RWPE2 (cell line): ENCODE measurements around the gene BCAS4.

Experiments
- ATAC-seq: fragments of 200-7000 bp; cut with Tn5 transposase; 3 replicates; pipeline ENCODE4 v1.9.1; 2021; ENCODE audit warnings: low read depth
- DNase-seq: peaks from one replicate; pipeline ENCODE4 v3.0.0-alpha.2; 2020; ENCODE audit warnings: low spot score
- H3K27ac ChIP-seq: fragments of 450-650 bp; 2 replicates; pipeline ENCODE4 v1.5.1; 2017; ENCODE audit warnings: mild to moderate bottlenecking; ENCODE audit not compliant: poor library complexity, severe bottlenecking
- H3K27me3 ChIP-seq: fragments of 250-450 bp; sonication (Bioruptor Pico); 2 replicates; pipeline ENCODE4 v1.5.1; 2021; ENCODE audit warnings: mild to moderate bottlenecking, moderate library complexity; ENCODE audit not compliant: insufficient read depth, poor library complexity, severe bottlenecking
- H3K36me3 ChIP-seq: fragments of 250-450 bp; sonication (Bioruptor Pico); 2 replicates; pipeline ENCODE4 v1.5.1; 2020; ENCODE audit warnings: low read depth, mild to moderate bottlenecking, moderate library complexity
- H3K4me1 ChIP-seq: fragments of 250-450 bp; sonication (Bioruptor Pico); 2 replicates; pipeline ENCODE4 v1.5.1; 2021; ENCODE audit warnings: mild to moderate bottlenecking, moderate library complexity; ENCODE audit not compliant: insufficient read depth, poor library complexity, severe bottlenecking
- H3K4me3 ChIP-seq: fragments of 250-450 bp; sonication (Bioruptor Pico); 2 replicates; pipeline ENCODE4 v1.5.1; 2021; ENCODE audit warnings: mild to moderate bottlenecking, moderate library complexity; ENCODE audit not compliant: severe bottlenecking
- H3K9me3 ChIP-seq: fragments of 250-450 bp; sonication (Bioruptor Pico); 2 replicates; pipeline ENCODE4 v1.5.1; 2021; ENCODE audit warnings: mild to moderate bottlenecking, moderate library complexity; ENCODE audit not compliant: severe bottlenecking
- CTCF ChIP-seq: fragments of 450-650 bp; IDR thresholded peaks from one replicate; pipeline ENCODE4 v1.5.1; 2017; ENCODE audit warnings: mild to moderate bottlenecking, moderate library complexity; ENCODE audit not compliant: poor library complexity, severe bottlenecking

Gene BCAS4

GRCh38 chr20:50874758-50875665 is 80.2 kb downstream of the BCAS4 start:
- peak; percentile 85 for DNase-seq
- no peaks in the 10 kb centered on the region for H3K9me3 ChIP-seq
- no peaks in the 10 kb centered on the region for H3K4me1 ChIP-seq
- TF ChIP-seq CTCF = no peak
- H3K4me3 ChIP-seq = no peak overlapping the region
- no peak overlapping the region for H3K27ac ChIP-seq
- no peaks in the 10 kb centered on the region for H3K36me3 ChIP-seq
- ATAC-seq = no peak
- no peaks in the 10 kb centered on the region for H3K27me3 ChIP-seq

GRCh38 chr20:50876063-50876685 is 81.3 kb downstream of the BCAS4 start:
- ATAC-seq (no peak), DNase-seq (peak; percentile 77)
- no peak overlapping the region for H3K4me3 ChIP-seq
- no peaks in the 10 kb centered on the region for H3K9me3 ChIP-seq
- no peaks in the 10 kb centered on the region for H3K36me3 ChIP-seq
- H3K27ac ChIP-seq = no peak overlapping the region
- no peak for TF ChIP-seq CTCF
- H3K27me3 ChIP-seq = no peaks in the 10 kb centered on the region
- no peaks in the 10 kb centered on the region for H3K4me1 ChIP-seq

GRCh38 chr20:50876816-50877215 is 82.0 kb downstream of the BCAS4 start:
- no peaks in the 10 kb centered on the region for H3K4me1 ChIP-seq
- TF ChIP-seq CTCF = no peak
- no peak overlapping the region for H3K27ac ChIP-seq
- no peaks in the 10 kb centered on the region for H3K36me3 ChIP-seq
- no peaks in the 10 kb centered on the region for H3K27me3 ChIP-seq
- no peak overlapping the region for H3K4me3 ChIP-seq
- ATAC-seq (no peak), DNase-seq (peak; percentile 73)
- H3K9me3 ChIP-seq = no peaks in the 10 kb centered on the region

GRCh38 chr20:50877232-50877743 is 82.4 kb downstream of the BCAS4 start:
- Histone ChIP-seq H3K27ac (no peak overlapping the region), H3K4me1 (no peaks in the 10 kb centered on the region), H3K9me3 (no peaks in the 10 kb centered on the region), H3K36me3 (no peaks in the 10 kb centered on the region), H3K27me3 (no peaks in the 10 kb centered on the region), H3K4me3 (no peak overlapping the region)
- no peak for TF ChIP-seq CTCF
- peak; percentile 55 for DNase-seq
- ATAC-seq = no peak
